GM21367 (cell line): ENCODE measurements around the gene NUBP2.

Source experiments
- ATAC-seq: cut with Tn5 transposase; IDR thresholded peaks from one replicate; pipeline ENCODE4 v1.9.1; 2021; ENCODE audit not compliant: unreplicated experiment

Gene NUBP2

DNA sequence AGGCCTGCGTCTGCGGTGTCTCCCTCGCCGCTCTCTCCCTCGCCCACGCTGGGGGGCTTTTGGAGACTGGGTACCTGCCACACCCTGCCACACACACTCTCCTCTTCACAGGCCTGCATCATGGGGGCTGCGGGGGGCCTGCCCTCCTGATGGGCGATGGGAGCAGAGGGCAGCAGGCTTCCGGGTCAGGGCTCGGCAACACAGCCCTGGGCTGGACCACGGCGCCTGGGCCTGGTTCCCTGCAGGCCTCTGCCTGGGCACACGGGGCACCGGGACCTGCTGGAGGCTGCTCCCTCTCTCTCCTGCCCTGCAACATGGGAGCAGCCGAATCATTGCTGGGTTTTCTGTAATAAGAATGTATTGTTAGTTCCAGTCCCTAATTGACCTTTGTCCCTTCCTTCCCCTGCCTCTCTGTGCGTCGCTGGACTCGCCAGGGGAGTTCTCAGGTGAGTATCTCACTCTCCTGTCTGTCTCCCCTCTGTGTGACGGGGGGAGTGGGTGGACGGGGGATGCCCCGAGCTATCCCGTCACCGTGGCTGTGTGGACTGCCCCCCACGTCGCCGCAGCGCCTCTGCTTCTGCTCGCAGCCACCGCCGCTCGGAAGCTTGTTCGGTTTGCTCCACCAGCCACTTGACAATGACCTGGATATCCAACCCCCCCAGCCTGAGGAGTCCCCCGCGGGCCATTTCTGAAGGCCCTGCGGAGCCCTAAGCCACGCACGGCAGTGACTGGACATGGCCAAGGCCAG, 24.9 kb upstream of the NUBP2 start:
- no peak for ATAC-seq

DNA sequence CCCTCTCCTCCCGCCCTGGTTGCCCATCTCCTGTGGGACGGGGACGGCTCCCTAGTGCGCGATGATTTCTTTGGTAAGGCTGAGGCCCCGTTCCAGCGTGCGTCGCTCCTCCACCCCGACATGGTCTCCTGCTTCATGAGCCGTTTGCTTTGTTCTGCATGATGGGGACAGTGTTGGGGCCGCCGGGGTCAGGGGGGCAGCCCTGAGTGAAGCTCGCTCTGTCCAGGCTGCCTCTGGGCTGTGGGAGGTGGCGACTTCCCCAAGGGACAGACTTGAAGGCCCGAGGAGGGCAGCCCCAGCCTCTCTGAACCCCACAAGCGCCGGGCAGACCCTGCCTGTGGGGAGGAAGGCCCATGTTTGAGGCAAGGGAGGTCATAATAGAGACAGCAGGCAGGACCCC, 23.8 kb upstream of the NUBP2 start:
- ATAC-seq, result no peak

- ATAC-seq, result no peak
Observed at GRCh38 chr16:1759511-1759910, 23.2 kb upstream of the NUBP2 start.

DNA sequence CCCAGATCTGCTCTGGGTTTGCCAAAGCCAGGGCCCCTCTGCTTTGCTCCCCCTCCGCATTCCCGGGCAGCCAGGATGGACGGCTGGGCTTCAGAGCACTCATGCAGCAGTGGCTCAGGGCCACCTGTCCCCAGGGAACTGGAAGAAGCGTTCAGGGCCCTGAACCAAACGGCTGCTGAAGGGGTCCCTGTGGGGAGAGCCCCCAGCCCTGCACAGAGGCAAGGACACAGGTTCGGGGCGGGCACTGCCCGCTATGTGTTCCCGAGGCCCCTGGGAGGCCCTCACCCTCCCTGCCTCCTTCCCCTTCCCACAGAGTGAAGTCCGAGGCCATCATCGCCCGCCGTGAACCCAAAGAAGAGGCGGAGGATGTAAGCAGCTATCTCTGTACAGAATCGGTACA, 21.8 kb upstream of the NUBP2 start:
- no peak for ATAC-seq

- no peak for ATAC-seq
Observed at GRCh38 chr16:1761751-1762150, 21.0 kb upstream of the NUBP2 start.

DNA sequence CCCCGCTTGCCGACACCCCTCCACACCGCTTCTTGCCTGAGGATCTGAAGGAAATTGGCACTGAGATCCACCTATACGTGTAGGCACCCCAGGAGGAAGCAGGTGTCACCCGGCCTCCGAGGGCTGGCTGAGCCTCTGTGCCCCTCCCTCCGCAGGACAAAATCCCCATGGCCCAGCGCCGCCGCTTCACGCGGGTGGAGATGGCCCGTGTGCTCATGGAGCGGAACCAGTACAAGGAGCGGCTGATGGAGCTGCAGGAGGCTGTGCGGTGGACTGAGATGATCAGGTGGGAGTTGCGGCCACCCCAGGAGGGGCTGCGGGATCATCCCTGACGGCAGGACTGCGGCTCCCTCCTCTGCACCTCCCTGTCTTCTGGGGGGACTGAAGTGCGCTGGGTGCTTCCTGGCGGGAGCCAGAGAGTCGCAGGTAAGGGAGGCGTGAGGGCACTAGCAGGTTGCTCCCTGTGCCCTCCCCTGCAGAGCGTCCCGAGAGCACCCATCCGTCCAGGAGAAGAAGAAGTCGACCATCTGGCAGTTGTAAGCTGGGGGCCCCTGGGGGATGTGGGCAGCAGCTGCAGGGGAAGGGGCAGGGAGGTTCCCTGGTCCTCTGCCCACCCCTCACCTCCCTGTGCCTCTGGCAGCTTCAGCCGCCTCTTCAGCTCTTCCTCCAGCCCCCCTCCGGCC, 20.4 kb upstream of the NUBP2 start:
- no peak for ATAC-seq

- ATAC-seq, result no peak
Observed at GRCh38 chr16:1762879-1763520, 19.8 kb upstream of the NUBP2 start.

GRCh38 chr16:1763521-1764511, 18.9 kb upstream of the NUBP2 start:
- ATAC-seq, result no peak

GRCh38 chr16:1764971-1765370, 17.8 kb upstream of the NUBP2 start:
- no peak for ATAC-seq

DNA sequence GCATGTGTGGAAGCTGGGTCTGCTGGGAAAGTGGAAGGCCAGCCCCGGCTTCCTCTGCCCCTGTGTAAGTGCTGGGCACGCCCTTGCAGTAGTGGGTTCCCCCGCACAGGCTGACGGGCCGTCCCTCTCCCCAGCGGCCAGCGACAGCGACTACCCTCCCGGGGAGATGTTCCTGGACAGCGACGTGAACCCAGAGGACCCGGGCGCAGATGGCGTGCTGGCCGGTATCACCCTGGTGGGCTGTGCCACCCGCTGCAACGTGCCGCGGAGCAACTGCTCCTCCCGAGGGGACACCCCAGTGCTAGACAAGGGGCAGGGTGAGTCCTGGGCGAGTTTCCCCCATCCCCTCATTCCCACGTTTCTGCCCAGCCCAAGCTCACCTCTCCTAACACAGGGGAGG, 16.9 kb upstream of the NUBP2 start:
- no peak for ATAC-seq

DNA sequence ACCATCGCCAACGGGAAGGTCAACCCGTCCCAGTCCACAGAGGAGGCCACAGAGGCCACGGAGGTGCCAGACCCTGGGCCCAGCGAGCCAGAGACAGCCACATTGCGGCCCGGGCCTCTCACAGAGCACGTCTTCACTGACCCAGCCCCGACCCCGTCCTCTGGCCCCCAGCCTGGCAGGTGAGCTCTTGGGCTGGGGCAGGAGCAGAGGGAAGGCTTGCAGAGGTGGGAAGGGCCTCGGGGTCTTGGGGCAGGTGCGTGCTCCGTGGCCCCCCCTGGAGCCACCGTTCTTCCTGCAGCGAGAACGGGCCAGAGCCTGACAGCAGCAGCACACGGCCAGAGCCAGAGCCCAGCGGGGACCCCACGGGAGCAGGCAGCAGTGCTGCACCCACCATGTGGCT, 16.5 kb upstream of the NUBP2 start:
- no peak for ATAC-seq

DNA sequence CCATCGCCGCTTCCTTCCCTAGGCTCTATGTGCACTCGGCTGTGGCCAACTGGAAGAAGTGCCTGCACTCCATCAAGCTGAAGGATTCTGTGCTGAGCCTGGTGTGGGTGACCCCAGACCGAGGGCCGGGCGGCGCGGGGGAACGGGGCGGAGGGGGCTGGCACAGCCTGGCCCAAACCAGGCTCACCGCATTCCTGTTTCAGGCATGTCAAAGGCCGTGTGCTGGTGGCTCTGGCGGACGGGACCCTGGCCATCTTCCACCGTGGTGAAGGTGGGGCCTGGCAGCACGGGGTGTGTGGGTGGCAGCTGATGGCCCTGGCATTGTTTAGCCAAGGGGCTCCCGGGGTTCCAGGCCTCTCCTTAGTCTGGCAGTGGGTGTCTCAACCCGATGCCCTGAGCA, 16.1 kb upstream of the NUBP2 start:
- no peak for ATAC-seq

DNA sequence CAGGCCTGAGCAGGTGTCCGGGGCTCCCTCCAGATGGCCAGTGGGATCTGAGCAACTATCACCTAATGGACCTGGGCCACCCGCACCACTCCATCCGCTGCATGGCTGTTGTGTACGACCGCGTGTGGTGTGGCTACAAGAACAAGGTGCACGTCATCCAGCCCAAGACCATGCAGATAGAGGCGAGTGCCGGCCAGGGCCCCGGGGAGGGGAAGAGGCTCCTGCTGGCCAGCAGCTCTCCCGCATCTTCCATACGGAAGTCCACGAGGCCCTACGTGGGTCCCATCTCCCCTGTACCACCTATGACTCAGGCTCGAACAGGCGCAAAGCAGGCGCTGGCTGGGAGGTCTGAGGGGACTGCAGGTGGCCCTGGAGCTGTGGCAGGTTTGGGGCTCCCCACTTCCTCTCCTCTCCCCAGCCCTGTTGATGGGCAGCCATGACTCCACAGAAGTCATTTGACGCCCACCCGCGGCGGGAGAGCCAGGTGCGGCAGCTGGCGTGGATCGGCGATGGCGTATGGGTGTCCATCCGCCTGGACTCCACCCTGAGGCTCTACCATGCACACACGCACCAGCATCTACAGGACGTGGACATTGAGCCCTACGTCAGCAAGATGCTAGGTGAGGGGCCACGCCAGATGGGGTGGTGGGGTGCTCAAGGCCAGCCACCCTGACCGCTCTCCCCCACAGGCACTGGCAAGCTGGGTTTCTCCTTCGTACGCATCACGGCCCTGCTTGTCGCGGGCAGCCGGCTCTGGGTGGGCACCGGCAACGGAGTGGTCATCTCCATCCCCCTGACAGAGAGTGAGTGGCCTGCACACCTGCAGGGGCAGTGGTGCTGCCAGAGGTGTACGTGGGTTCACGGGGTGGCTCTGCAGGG, 15.4 kb upstream of the NUBP2 start:
- ATAC-seq, result no peak

- no peak for ATAC-seq
Observed at GRCh38 chr16:1768061-1768766, 14.5 kb upstream of the NUBP2 start.

DNA sequence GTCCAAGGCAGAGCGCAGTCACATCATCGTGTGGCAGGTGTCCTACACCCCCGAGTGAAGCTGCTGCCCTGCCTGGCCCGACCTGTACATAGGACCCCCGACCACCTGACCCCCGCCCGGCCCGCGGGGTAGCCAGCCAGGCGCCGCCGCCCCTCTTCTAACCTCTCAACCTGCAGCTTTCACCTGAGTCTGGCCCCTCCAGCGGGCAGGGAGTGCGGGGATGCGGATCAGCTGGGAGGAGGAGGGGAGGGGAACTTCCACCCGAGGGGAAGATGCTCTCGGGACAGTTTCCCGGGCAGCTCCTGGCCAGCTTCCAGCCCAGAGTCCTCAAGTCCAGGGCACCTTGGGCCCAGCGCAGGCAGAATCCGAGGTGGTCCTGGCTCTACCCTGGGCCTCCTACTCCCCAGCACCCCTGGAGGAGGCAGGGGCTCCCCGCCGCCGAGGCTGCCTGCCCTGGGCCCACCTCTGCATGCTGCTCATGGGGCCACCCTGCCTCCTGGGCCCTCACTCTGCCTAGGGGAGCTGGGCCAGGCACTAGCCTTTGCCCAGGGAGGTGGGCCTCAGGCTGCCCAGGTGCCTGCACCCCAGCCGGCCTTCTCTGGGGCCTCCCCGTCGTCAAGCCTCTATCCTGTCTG, 13.9 kb upstream of the NUBP2 start:
- ATAC-seq, result no peak

DNA sequence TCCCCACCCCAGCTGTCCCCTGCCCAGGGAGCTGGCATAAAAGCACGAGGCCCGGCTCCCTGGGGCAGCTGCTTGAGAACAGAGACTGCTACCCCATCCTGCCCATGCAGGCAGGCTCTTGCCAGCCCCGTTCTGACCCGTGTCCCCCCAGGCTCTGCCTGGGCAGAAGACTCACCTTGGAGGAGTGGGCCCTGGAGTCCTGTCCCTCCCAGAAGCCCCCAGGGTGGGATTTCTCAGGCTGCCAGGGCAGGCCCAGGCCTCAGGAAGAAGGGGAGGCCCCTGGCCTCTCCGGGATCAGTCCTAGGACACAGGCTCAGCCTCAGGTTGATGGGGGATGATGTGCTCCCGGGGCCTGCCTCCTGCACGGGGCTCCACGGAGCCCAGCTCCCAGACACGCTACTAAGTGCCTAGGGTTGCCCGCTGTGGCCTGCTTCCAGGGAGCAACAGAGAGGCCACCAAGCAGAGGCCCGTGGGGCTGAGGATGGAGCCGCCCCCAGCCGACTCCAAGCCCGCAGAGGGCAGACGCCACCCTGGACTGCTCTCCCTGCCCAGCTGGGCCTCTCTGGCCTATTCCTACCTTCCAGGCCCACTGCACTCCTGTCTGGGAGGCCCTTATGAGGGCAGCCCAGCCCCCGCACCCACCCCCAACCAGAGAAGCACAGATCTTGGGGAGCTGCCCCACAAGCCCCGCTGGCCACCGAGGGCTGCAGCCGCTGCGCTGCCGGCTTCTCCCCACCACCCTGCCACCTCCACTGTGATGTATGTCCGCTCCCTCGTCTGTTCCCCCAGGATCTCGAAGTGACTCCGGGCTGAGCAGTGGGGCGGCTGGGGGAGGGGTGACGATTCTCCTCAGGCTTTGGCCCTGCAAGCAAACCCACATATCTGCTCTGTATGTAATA, 13.1 kb upstream of the NUBP2 start:
- ATAC-seq, result no peak

DNA sequence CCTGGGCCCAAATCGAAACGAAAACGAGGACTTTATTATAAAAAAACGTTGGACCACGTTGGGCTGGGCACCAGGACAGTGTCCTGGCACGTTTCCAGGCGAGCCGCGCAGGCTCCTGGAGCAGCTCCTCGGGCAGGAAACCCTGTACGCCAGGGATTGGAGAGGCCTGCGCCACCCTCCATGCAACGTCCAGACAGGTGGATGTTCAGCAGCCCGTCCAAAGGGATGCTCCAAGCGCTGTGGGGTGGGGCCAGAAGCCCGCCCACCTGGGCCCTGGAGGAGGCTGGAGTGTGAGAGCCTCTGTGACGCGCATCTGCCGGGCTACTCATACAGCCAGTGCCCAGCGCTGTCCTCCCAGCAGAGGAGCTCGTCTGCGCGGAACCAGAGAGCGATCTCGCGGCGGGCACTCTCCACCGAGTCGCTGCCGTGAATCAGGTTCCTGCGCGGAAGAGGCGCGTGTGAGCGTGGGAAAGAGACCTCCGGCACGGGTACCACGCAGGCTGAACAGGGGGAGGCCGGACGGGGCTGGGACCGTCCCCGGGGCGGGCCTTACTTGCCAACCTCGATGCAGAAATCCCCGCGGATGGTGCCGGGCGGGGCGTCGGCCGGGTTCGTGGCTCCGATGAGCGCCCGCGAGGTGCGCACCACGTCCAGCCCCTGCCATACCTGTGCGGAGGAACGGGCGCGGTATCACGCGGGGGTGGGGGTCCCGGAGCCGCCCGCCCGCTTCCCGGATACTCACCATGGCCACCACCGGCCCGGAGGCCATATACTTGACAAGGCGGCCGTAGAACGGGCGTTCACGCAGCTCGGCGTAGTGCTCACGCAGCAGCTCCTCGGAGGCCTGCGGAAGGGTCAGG, 12.2 kb upstream of the NUBP2 start:
- ATAC-seq, result no peak
